Calu3 (cell line): ENCODE measurements around the gene FCER1G. TPM values are rescaled to one million over a fixed set of nuclear protein-coding genes. Genes with fewer than 3 reads are reported as not detected.

Experiments
- BruUV-seq: library from RNA; stranded (reverse); fragments of 400-500 nt; replicated peaks from 2 replicates; lab custom pipeline; 2021; lab: Mats Ljungman, UMichigan
- CTCF ChIA-PET: fragments of 300-600 bp; sonication (Branson Sonifier 250); formaldehyde crosslinking; loops from one replicate; lab custom pipeline; 2022; ENCODE audit warnings: antibody characterized with exemption; lab: Charles Lee
- DNase-seq: peaks from one replicate; pipeline ENCODE4 v3.0.0; 2022
- H3K27ac Mint-ChIP-seq: one replicate; pipeline ENCODE4 v1.8.0; 2022; ENCODE audit warnings: mixed read lengths; ENCODE audit not compliant: unreplicated experiment
- H3K27me3 Mint-ChIP-seq: one replicate; pipeline ENCODE4 v1.8.0; 2022; ENCODE audit warnings: mixed read lengths; ENCODE audit not compliant: unreplicated experiment
- H3K36me3 Mint-ChIP-seq: one replicate; pipeline ENCODE4 v1.8.0; 2022; ENCODE audit warnings: mild to moderate bottlenecking, moderate library complexity, mixed read lengths; ENCODE audit not compliant: insufficient read depth, unreplicated experiment
- H3K4me1 Mint-ChIP-seq: one replicate; pipeline ENCODE4 v1.8.0; 2022; ENCODE audit warnings: mild to moderate bottlenecking, low read depth, mixed read lengths; ENCODE audit not compliant: unreplicated experiment
- H3K4me3 Mint-ChIP-seq: one replicate; pipeline ENCODE4 v1.8.0; 2022; ENCODE audit warnings: mild to moderate bottlenecking, low read depth, moderate library complexity, mixed read lengths; ENCODE audit not compliant: unreplicated experiment
- H3K9me3 Mint-ChIP-seq: one replicate; pipeline ENCODE4 v1.8.0; 2022; ENCODE audit warnings: low read depth, mixed read lengths; ENCODE audit not compliant: unreplicated experiment
- CTCF ChIP-seq: fragments of 200-600 bp; IDR thresholded peaks from one replicate; pipeline ENCODE4 v1.8.0; 2022; ENCODE audit warnings: antibody characterized with exemption; ENCODE audit not compliant: unreplicated experiment
- intact Hi-C: fragments of 100-400 bp; cut with micrococcal nuclease; formaldehyde crosslinking; loops from one replicate; pipeline ENCODE4 v1.10.0; 2022; ENCODE audit not compliant: unreplicated experiment
- total RNA-seq: library from RNA; stranded (reverse); gene quantifications from 2 replicates; pipeline ENCODE4 v1.2.3, GENCODE V29; 2022

The FCER1G gene
- total RNA-seq, 1 experiment from 2014 or later, result not detected

GRCh38 chr1:161235957-161236775 lies 21.1 kb downstream of the FCER1G start:
- TF ChIP-seq CTCF, result no peak
- no peak overlapping the region for H3K27ac Mint-ChIP-seq
- no peaks in the 10 kb centered on the region for H3K4me1 Mint-ChIP-seq
- CTCF ChIA-PET, result interaction anchor here (0.7 to 1.1 kb wide), 2 partner anchors 24 to 146 kb away, joined by 3 read pairs; no protein-coding TSS in a partner anchor
- H3K36me3 Mint-ChIP-seq, result no peaks in the 10 kb centered on the region
- no TSS peak for BruUV-seq
- H3K27me3 Mint-ChIP-seq, result peaks cover 34% of the 10 kb centered on the region
- H3K4me3 Mint-ChIP-seq, result no peak overlapping the region
- no peak for DNase-seq
- intact Hi-C loops, result no loop called here
- H3K9me3 Mint-ChIP-seq, result no peaks in the 10 kb centered on the region

- CTCF ChIA-PET, result interaction anchor here (1.3 kb wide), 1 partner anchor 13 kb away, joined by 4 read pairs; the partner anchor contains the start of gene TOMM40L
- H3K27ac Mint-ChIP-seq, result no peak within 1 kb of the TSS
Measured at GRCh38 chr1:161238039-161238473, 23.0 kb downstream of the FCER1G start, which contains the start of gene NR1I3. Gene NR1I3 (minus strand): TSS chr1:161238203. CDS start chr1:161236565, 1,638 bp downstream.

GRCh38 chr1:161241682-161242081 lies 26.6 kb downstream of the FCER1G start:
- H3K4me3 Mint-ChIP-seq, result no peak overlapping the region
- CTCF ChIA-PET, result no interaction called here
- BruUV-seq, result no TSS peak
- H3K27ac Mint-ChIP-seq, result no peak overlapping the region
- no peak for TF ChIP-seq CTCF
- no peaks in the 10 kb centered on the region for H3K36me3 Mint-ChIP-seq
- H3K4me1 Mint-ChIP-seq, result no peaks in the 10 kb centered on the region
- peaks cover 36% of the 10 kb centered on the region for H3K27me3 Mint-ChIP-seq
- DNase-seq, result no peak
- intact Hi-C loops, result no loop called here
- no peaks in the 10 kb centered on the region for H3K9me3 Mint-ChIP-seq

More at GRCh38 chr1:161238039-161238473, 23.0 kb downstream of the FCER1G start, which contains the start of gene NR1I3:
- H3K9me3 Mint-ChIP-seq, result no peaks in the 10 kb centered on the region
- intact Hi-C loops, result no loop called here
- no peak for DNase-seq
- no peaks in the 10 kb centered on the region for H3K36me3 Mint-ChIP-seq
- no peaks in the 10 kb centered on the region for H3K4me1 Mint-ChIP-seq
- peaks cover 49% of the 10 kb centered on the region for H3K27me3 Mint-ChIP-seq
- H3K4me3 Mint-ChIP-seq, result no peak within 1 kb of the TSS
- no TSS peak for BruUV-seq
- TF ChIP-seq CTCF, result no peak

GRCh38 chr1:161242313-161242712 lies 27.2 kb downstream of the FCER1G start:
- intact Hi-C loops, result no loop called here
- H3K4me1 Mint-ChIP-seq, result no peaks in the 10 kb centered on the region
- H3K27me3 Mint-ChIP-seq, result peaks cover 35% of the 10 kb centered on the region
- BruUV-seq, result no TSS peak
- no peak overlapping the region for H3K4me3 Mint-ChIP-seq
- DNase-seq, result no peak
- no peaks in the 10 kb centered on the region for H3K36me3 Mint-ChIP-seq
- CTCF ChIA-PET, result no interaction called here
- no peak for TF ChIP-seq CTCF
- H3K9me3 Mint-ChIP-seq, result no peaks in the 10 kb centered on the region
- H3K27ac Mint-ChIP-seq, result no peak overlapping the region
